Measurements from ENCODE around the gene BMP7.

- TF ChIP-seq POLR2A (IDR thresholded peaks at IDR 0.05) (no peak), CTCF (IDR thresholded peaks at IDR 0.05) (no peak)
Measured at GRCh38 chr20:57219071-57219677, 47.3 kb downstream of the BMP7 start.
